Activated CD4-positive, alpha-beta T cell treated with anti-CD3 and anti-CD28 coated beads, Interleukin-2, amount 50 U/mL, for 24 hours (primary cell): ENCODE data around the gene TLDC2.
"Not testable (repeated sequence)": the region's sequence is repeated elsewhere in the genome, so short reads cannot be mapped to it uniquely, and the experiment has no call there.

Experiments
- DNase-seq, 2 donors: peaks; one replicate each; pipeline ENCODE4 v3.0.0-alpha.2; 2020; ENCODE audit warnings: low read depth in 1 of 2, low spot score in 1 of 2

The TLDC2 gene

GRCh38 chr20:36905566-36905965 is 29.6 kb downstream of the TLDC2 start:
- not testable (repeated sequence) for DNase-seq

GRCh38 chr20:36906086-36906485 is 30.1 kb downstream of the TLDC2 start:
- DNase-seq = not testable (repeated sequence)

- DNase-seq = no peak
These were observed 32.7 kb downstream of the TLDC2 start for GRCh38 chr20:36908603-36909002.

- no peak for DNase-seq
These were observed 40.3 kb downstream of the TLDC2 start for GRCh38 chr20:36916199-36916598.

GRCh38 chr20:36917240-36917639 is 41.3 kb downstream of the TLDC2 start:
- no peak for DNase-seq

- DNase-seq = no peak
These were observed 42.0 kb downstream of the TLDC2 start for GRCh38 chr20:36917943-36918342.

GRCh38 chr20:36919715-36920333 is 43.9 kb downstream of the TLDC2 start:
- peak in 1 of 2 donors; percentile 35 for DNase-seq

GRCh38 chr20:36920334-36920730 is 44.4 kb downstream of the TLDC2 start:
- DNase-seq = no peak

- no peak for DNase-seq
These were observed 48.5 kb downstream of the TLDC2 start for GRCh38 chr20:36924167-36925045.

GRCh38 chr20:36925234-36925633 is 49.3 kb downstream of the TLDC2 start:
- no peak for DNase-seq

- no peak for DNase-seq
These were observed 50.8 kb downstream of the TLDC2 start for GRCh38 chr20:36926653-36927200.

GRCh38 chr20:36927704-36928103 is 51.8 kb downstream of the TLDC2 start:
- DNase-seq = no peak

GRCh38 chr20:36929290-36929689 is 53.4 kb downstream of the TLDC2 start:
- DNase-seq = no peak

GRCh38 chr20:36929691-36930090 is 53.8 kb downstream of the TLDC2 start:
- no peak for DNase-seq

- DNase-seq = not testable (repeated sequence)
These were observed 56.1 kb downstream of the TLDC2 start for GRCh38 chr20:36932067-36932466.

- no peak for DNase-seq
These were observed 56.8 kb downstream of the TLDC2 start for GRCh38 chr20:36932476-36933426.

- not testable (repeated sequence) for DNase-seq
These were observed 57.6 kb downstream of the TLDC2 start for GRCh38 chr20:36933571-36933970.

- no peak for DNase-seq
These were observed 60.4 kb downstream of the TLDC2 start for GRCh38 chr20:36936341-36936740.

- not testable (repeated sequence) for DNase-seq
These were observed 60.9 kb downstream of the TLDC2 start for GRCh38 chr20:36936761-36937401.

GRCh38 chr20:36937402-36937770 is 61.4 kb downstream of the TLDC2 start:
- no peak for DNase-seq

- no peak for DNase-seq
These were observed 65.5 kb downstream of the TLDC2 start for GRCh38 chr20:36941401-36941835.
